HG02759 (cell line): ENCODE data around the gene SELENOF.
A peak's percentile ranks its signal among the peaks of the same experiment; 100 is the strongest.

Experiments
- ATAC-seq: cut with Tn5 transposase; IDR thresholded peaks from one replicate; pipeline ENCODE4 v1.9.1; 2021; ENCODE audit warnings: mild to moderate bottlenecking, moderate library complexity; ENCODE audit not compliant: unreplicated experiment

The SELENOF gene

DNA sequence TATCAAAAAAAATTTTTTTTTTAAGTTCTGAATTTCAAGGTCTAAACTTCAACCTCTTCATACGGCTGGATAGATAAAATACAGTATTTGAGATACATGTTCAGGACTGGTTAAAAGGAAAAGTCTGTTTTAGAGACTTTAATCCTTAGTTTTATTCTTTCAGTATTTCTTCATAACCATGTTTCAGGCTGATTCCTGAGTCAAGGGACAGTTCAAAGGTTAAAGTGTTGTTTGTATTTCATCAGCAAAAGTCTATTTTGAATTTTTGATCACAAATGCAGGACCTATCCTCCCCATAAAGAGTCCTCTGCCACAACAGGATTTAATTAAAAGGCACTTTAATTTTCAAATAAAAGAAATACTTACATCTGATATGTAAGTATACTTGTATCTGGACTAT, 53.5 kb downstream of the SELENOF start:
- no peak for ATAC-seq

DNA sequence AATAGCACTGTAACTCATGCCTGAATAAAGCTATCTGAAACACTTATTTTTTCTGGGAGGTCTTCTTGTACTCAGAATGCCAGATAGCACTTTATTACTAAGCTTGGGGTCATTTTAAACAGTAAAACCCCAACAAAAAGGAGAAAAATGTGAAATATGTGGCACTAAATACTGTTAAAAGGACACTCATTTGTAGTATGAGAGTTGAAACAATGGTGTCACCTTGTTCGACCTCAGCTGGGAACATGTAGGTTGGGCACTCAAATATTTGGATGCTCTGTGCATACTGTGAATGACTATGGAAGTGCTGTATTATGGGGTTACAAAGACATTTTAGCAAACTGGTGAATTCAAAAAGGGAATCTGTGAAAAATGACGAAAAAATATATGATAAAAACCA, 53.9 kb downstream of the SELENOF start:
- ATAC-seq: no peak

DNA sequence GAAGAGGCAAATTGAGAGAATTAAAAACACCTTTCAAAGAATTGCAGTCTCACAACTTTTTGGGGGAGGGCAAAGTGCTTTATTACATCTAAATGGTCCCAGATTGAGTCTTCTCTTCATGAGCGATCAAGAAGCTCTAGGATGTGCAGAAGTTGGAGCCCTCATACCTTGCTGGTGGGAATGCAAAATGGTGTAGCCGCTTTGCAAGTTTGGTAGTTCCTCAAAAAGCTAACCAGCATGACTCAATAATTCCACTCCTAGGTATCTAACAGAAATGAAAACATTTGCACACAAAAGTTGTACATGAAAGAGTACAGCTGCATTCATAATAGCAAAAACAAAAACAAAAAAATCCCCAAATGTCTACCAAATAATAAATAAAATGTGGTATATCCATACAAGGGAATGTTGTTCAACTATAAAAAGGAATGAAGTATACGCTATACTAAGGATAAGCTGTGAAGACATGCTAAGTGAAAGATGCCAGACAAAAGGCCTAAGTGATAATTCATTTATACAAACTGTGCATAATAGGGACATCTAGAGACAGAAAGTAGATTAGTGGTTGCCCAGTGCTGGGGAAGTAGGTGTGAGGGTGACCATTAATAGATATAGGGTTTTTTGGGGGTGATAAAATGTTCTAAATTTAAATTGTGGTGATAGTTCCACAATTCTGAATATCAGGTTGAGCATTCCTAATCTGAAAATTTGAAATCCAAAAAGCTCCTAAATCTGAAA, 55.2 kb downstream of the SELENOF start:
- ATAC-seq: no peak

DNA sequence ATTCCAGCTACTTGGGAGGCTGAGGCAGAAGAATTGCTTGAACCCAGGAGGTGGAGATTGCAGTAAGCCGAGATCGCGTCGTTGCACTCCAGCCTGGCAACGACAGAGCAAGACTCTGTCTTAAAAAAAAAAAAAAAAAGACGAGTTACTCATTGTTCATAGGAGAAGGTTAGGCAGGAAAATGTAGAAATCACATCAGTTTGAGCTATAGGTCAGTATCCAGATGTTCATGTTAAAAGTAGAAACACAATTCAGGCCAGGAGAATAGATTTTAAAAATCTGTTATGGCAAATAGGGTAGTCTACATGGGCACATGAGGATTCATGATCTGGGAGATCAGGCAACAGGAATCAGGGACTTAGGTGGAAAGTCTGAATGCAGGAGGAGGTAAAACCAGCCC, 57.7 kb downstream of the SELENOF start:
- ATAC-seq: no peak

DNA sequence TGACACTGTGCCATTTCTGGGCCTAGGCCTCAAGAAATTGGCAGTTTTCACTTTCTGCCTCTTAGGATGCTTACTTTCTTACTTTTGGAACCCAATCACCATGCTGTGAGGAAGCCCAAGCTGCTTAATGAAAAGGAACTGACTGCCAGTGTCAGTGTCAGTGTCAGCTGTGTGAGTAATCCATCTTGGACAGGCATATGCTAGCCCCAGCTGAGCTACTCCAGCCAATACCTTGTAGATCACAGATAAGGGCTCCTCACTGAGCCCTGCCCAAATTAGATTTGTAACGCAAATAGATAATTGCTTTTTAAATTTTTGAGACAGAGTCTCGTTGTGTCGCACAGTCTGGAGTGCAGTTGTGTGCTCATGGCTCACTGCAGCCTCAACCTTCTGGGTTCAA, 59.6 kb downstream of the SELENOF start:
- no peak for ATAC-seq

DNA sequence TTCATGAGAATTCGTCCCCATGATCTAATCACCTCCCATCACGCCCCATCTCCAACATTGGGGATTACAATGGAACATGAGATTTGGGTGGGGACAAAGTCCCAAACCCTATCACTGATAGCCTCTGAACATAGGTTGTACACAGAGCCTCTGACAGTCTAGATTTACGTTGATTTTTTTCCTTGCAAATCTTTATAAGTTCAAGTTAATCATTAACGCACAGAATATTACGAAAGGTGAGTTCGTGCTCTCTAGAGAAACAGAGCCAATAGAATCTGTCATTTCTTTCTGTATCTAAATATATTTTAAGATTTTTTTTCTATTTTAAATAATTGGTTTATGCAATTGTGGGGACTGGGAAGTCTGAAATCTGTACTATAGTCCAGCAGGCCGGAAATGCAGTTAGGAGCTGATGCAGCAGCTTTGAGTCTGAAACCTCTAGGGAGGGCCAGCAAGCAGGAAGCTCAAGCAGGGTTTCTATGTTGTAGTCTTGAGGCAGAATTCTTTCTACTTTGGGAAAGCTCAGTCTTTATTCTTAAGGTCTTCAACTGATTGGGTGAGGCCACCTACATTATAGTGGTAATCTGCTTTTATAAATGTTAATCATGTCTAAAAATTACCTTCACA, 61.0 kb downstream of the SELENOF start:
- no peak for ATAC-seq

DNA sequence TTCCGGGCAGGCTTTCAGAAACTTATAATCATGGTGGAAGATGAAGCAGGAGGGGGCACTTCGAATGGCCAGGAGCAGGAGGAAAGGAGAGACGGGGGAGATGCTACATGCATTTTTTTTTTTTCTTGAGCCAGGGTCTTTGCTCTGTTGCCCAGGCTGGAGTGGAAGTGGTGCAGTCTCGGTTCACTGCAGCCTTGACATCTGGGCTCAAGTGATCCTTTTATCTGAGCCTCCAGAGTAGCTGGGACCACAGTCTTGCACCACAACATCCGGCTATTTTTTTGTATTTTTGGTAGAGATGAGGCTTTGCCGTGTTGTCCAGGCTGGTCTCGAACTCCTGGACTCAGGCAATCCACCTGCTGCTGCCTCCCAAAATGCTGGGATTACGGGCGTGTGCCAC, 61.6 kb downstream of the SELENOF start:
- no peak for ATAC-seq

DNA sequence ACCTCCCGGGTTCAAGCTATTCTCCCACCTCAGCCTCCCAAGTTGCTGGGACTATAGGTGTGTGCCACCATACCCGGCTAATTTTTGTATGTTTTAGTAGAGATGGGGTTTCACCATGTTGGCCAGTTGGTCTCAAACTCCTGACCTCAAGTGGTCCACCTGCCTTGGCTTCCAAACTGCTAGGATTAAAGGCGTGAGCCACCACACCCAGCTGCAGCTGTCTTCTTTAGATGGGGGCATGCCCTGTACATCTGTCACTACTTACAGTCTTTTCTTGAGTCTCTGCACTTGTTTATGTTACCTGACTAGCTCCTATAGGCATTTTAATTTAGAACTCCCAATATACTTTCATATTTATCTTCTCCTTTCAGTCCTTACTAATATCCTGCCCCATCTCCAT, 64.2 kb downstream of the SELENOF start:
- ATAC-seq: no peak

DNA sequence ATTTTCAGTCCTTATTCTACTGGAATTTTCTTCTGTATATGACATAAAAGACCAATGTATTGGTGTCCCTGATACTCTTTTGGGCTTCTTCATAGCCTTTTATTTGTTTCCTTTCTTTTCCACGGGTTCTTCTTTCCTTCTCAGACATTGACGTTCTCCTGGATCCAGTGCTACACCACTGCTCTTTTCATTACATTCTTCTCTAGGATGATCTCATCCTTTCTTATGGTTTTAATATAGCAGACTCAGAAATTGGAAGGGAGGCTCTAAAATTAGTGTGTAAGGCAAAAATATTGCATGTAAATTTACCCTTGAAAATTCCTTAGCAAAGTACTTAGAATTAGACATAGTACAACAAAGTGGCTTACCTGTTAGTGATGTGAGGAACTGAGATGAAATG, 65.3 kb downstream of the SELENOF start:
- no peak for ATAC-seq

DNA sequence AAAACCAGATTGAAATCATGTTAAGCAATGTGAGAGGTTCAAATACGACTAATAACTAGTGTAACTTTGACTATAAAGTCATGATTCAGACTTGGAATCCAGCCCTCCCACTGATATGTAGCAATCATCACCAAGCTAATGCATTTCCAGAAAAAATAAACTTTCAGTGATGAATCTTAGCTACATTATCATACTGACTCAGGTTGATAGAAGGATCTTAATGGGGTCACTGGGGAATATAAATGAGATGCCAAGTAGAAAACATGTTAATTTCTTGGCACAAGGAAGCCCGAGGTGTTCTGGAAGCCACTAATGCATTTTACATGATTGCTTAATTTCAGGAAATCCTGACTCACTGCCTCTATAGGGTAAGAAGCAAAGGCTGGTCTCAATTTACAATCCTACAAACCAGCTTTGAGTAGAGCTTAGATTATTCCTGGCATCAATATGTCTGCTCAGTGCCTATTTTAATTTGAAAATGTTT, 67.7 kb downstream of the SELENOF start:
- ATAC-seq: no peak

DNA sequence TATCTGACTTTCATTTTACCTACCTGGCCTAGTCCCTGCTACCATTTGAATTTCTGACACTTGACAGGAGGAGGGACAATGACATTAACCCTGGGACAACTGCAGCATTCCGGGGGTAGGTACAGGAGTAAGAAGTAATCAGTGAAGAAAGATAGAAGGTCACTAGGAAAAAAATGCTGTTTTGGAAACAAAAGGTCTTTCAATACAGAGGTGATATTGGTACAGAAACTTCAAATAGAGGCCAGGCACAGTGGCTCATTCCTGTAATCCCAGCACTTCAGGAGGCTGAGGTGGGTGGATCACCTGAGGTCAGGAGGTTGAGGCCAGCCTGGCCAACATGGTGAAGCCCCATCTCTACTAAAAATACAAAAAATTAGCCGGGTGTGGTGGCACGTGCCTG, 68.4 kb downstream of the SELENOF start:
- ATAC-seq: no peak

DNA sequence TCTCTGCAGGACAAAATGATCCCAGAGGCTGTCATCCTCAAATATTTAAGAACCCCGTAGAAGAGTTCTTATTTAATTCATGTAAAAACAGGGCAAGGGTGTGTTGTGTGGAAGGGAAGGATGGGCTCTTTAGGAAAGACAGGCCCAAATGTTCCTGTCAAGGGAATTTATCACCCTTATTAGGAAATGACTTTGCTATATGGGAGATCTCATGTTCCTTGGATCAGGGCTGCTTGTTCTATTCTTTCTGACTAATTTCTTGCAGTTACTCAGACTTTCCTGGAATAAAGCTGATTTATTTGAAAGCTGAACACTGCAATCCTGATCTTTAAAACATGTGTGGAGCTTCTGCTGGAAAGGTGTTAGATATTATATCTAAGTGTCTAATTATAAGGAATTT, 72.8 kb downstream of the SELENOF start:
- no peak for ATAC-seq

DNA sequence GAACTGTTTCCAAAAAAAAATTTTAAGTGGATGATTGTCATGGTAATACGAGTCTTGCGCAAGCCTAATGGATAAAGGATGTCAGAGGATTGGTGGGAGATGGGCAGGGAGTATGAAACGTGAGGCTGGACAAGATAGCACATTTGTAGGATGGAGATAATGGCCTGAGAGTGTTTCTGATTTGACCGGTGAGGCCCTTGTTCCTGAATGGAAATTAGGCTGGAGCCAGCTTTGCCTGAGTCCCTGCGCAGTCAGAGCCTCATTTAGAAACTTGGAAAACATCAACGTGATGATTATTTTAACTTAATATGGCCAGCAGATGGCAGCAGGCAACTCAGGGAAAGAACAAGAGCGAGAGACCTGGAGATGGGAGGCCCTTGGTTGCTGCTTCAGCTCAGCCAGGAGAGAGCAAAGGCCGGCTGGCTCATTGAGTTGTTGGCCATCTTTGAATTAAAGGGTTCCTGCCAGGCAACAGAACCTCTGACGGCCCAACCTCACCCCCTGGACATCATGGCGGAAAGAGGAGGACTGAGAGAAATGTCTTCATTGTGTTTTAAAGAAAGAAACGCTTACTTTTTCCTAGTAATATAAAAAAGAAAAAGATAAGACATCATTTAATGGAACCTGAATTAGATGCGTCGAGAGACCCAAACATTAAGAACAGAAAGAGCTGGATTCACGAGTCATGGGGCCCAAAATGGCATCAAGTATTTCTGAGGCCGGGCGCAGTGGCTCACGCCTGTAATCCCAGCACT, 80.3 kb downstream of the SELENOF start:
- peak; percentile 87 for ATAC-seq

DNA sequence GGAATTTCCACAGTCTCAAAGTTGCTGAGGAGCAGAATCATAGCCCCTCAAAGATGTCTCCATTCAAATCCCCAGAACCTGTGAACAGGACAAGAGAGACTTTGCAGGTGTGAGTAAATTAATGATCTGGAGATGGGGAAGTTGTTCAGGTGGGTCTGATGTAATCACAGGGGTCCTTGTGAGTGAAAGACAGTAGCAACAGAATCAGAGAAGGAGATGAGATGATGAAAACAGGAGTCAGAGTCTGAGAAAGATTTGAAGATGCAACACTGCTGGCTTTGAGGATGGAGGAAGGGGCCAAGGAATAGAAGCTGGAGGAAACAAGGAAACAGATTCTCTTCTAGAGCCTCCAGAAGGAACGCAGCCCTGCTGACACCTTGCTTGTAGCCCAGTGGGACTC, 81.5 kb downstream of the SELENOF start:
- no peak for ATAC-seq

DNA sequence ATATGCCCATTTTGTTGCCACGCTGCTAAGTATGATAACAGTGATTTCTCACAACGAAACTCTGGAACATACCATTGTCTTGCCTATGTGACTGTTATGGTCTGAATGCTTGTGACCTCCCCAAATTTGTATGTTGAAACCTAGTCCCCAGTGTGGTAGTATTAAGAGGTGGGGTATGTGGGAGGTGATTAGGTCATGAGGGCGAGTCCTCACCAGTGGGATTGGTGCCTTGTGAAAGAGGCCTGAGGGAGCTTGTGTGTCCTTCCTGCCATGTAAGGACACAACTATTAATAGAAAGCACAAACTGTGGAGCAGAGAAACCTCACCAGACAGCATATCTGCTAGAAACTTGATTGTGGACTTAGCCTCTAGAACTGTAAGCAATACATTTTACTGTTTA, 84.6 kb downstream of the SELENOF start:
- no peak for ATAC-seq

DNA sequence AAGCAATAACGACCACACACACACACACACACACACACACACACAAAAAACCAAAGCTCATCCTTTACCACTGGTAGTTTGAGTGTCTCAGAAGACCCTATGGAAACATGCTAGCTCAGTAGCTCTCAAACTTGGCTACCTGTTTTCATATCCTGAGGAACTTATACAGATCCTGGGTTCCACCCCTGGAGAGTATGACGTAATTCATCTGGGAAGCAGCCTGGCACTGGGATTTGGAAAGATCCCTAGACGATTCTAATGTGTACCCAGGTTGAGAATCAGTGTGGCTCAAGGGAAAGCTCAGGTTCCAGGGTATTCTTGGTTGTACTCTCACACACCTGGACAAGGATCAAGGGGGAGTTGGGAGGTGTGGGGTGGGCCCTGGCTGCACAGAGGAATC, 85.9 kb downstream of the SELENOF start:
- no peak for ATAC-seq

DNA sequence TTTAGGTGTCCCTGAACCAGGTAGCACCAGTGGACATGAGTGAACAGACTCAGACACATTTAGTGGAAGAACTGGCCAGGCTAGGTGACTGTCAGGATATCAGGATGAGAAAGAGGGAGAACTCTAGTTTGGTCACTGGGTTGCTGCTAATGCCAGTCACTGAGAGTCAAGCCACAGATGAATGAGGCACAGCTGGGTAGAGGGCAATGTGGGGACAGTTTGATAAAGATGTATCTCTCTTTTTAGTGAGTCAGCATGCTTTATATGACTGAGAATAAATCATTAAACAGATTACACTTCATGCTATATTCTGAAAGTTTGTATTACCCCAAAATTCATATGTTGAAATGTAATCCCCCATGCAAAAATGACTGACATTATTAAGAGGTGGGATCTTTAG, 87.1 kb downstream of the SELENOF start:
- ATAC-seq: no peak

DNA sequence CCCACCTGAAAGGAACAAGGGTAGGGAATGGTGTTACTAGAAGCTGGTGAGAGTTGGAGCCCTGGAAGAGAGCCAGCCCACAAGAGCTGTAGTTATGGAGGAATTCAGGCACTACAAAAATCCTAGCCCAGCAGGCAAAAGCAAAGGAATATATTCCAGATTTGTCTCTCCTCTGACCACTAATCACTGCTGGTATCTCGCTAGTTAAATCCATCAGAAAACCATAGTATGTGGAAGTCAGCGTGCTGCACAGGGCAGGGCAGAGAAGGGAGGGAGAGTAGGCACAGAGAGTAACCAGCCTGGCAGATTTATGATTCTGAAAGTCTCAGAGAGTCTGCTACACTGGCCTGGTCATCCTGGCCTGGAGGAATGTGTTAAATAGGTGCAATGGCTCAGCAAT, 88.6 kb downstream of the SELENOF start:
- ATAC-seq: no peak

DNA sequence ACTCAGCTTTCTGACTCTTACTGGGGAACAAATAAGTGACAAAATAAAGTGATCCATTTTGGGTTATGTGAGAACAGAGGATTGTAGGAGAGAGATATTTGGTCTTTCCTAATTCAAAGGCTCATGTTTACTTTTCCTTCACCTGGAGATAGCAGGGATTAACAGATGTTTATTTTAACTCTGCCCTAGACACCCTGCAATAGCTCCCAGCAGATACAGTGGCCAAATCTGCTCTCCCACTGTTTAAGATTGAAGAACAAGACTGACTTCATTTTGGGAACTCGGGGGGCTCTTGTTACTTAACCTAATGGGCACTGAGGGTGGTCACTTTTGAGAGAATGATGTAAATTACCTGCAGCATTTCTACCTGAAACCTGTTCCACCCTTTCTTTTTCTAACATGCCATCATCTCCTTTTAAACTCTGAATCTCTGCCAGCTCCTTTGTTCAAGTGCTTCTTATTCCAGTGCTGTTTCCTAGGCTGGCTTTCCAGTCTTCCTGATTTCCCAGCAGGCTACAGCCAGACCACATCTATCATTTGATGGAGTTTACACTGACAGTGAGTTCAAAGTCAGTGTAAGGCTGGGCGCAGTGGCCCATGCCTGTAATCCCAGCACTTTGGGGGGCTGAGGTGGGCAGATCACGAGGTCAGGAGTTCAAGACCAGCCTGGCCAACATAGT, 90.0 kb downstream of the SELENOF start:
- no peak for ATAC-seq

DNA sequence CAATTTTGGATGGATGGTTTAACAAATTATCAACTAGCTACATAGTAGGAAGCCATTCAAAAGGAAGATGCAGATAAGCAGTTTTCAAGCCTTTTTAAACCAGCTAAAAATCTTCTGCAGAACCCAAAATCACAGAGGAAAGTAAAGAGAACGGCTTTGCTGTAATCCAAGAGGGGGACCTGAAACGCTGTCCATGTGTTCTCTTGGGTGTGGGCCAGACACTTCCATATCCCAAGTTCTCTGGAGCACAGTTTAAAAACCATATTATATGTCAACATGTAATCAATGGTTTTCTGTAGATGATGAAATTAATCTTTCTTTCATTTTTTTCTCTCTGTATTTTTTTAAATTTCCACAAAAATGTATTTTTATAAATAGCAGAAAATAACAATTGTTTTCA, 90.5 kb downstream of the SELENOF start:
- ATAC-seq: no peak

DNA sequence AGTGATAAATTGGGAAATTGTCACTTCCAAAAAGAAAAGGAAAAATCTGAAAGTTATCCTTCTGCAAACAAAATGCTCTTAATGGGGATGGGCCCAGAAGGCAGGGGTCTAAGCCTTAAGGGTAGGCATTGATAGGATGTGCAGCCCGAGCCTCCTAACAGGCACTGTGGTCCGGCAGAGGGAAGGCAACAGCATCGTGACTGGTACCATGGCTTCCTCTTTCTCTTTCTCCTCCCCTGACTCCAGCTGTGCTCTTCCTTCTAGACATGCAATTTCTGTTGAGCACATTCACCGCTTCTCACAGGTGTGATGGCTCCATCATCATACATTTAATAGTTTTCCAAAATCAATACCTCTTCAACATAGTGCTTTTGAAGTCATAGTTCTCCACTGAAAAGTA, 91.5 kb downstream of the SELENOF start:
- no peak for ATAC-seq
